Osteoblast (primary cell): Measurements from ENCODE around the gene PLEKHG4B. TPM values are rescaled to one million over a fixed set of nuclear protein-coding genes. Genes with fewer than 3 reads are reported as not detected.

Experiments used
- DNase-seq: peaks from one replicate; pipeline ENCODE4 v3.0.0; 2011; ENCODE audit warnings: low spot score, mixed read lengths; ENCODE audit not compliant: insufficient read length; ENCODE audit errors: missing footprints
- H2AFZ ChIP-seq: 2 replicates; pipeline ENCODE4 v1.6.0; 2011; ENCODE audit warnings: mild to moderate bottlenecking, low read length
- H3K27ac ChIP-seq: 2 replicates; pipeline ENCODE4 v1.5.1; 2011; ENCODE audit warnings: mild to moderate bottlenecking, low read depth, low read length, moderate library complexity
- H3K27me3 ChIP-seq: 2 replicates; pipeline ENCODE4 v1.6.0; 2012; ENCODE audit warnings: mild to moderate bottlenecking, control low read depth, inconsistent platforms, low read length, moderate library complexity; ENCODE audit not compliant: insufficient read depth
- H3K36me3 ChIP-seq: 2 replicates; pipeline ENCODE4 v1.5.1; 2011; ENCODE audit warnings: mild to moderate bottlenecking, low read length, control low read depth, moderate library complexity; ENCODE audit not compliant: insufficient read depth
- H3K4me1 ChIP-seq: 2 replicates; pipeline ENCODE4 v1.5.1; 2011; ENCODE audit warnings: mild to moderate bottlenecking, low read length, control low read depth, moderate library complexity; ENCODE audit not compliant: insufficient read depth
- H3K4me2 ChIP-seq: 2 replicates; pipeline ENCODE4 v1.6.0; 2011; ENCODE audit warnings: mild to moderate bottlenecking, low read length; ENCODE audit not compliant: insufficient read depth
- H3K4me3 ChIP-seq: fragments of 200-600 bp; sonication (generic); 3 replicates; pipeline ENCODE4 v1.5.1; 2012; ENCODE audit warnings: mild to moderate bottlenecking, low read length, inconsistent platforms; ENCODE audit not compliant: insufficient read depth
- H3K79me2 ChIP-seq: 2 replicates; pipeline ENCODE4 v1.6.0; 2012; ENCODE audit warnings: mild to moderate bottlenecking, low read length, control low read depth, inconsistent platforms; ENCODE audit not compliant: insufficient read depth
- H3K9me3 ChIP-seq: 2 replicates; pipeline ENCODE4 v1.5.1; 2011; ENCODE audit warnings: low read depth, low read length, control low read depth
- H4K20me1 ChIP-seq: 2 replicates; pipeline ENCODE4 v1.6.0; 2012; ENCODE audit warnings: mild to moderate bottlenecking, low read length, control low read depth; ENCODE audit not compliant: insufficient read depth
- CTCF ChIP-seq: IDR thresholded peaks from 2 replicates; pipeline ENCODE4 v1.5.1; 2011; ENCODE audit warnings: mild to moderate bottlenecking, low read depth, low read length, moderate library complexity; ENCODE audit errors: extremely low read depth
- total RNA-seq: library from RNA; depleted of rRNA; stranded (reverse); fragments of >200 nt; gene quantifications from 2 replicates; pipeline ENCODE4 v1.2.3, GENCODE V29; 2012

The PLEKHG4B gene
- total RNA-seq, 1 donor = 0.36 TPM

- H4K20me1 ChIP-seq = no peaks in the 10 kb centered on the region
- H3K27me3 ChIP-seq = peaks cover 53% of the 10 kb centered on the region
These were observed 14.8 kb upstream of the PLEKHG4B start for GRCh38 chr5:77170-77501.

GRCh38 chr5:77546-77945 is 14.4 kb upstream of the PLEKHG4B start:
- H3K27ac ChIP-seq = no peak overlapping the region
- no peak overlapping the region for H2AFZ ChIP-seq
- no peaks in the 10 kb centered on the region for H3K9me3 ChIP-seq
- no peak overlapping the region for H3K4me2 ChIP-seq
- no peak for TF ChIP-seq CTCF
- no peaks in the 10 kb centered on the region for H4K20me1 ChIP-seq
- H3K27me3 ChIP-seq = peaks cover 57% of the 10 kb centered on the region
- no peaks in the 10 kb centered on the region for H3K79me2 ChIP-seq
- H3K4me1 ChIP-seq = peaks cover 3% of the 10 kb centered on the region
- no peak overlapping the region for H3K4me3 ChIP-seq
- no peaks in the 10 kb centered on the region for H3K36me3 ChIP-seq
- DNase-seq = peak; percentile 68

More at GRCh38 chr5:77170-77501, 14.8 kb upstream of the PLEKHG4B start:
- Histone ChIP-seq H3K4me2 (no peak overlapping the region), H3K4me3 (no peak overlapping the region), H3K27ac (no peak overlapping the region), H3K9me3 (no peaks in the 10 kb centered on the region), H3K36me3 (no peaks in the 10 kb centered on the region), H3K79me2 (no peaks in the 10 kb centered on the region), H3K4me1 (peaks cover under 1% of the 10 kb centered on the region), H2AFZ (no peak overlapping the region)
- TF ChIP-seq CTCF = no peak
- DNase-seq = peak; percentile 66

- H3K4me3 ChIP-seq = no peak overlapping the region
- peaks cover 3% of the 10 kb centered on the region for H3K4me1 ChIP-seq
- no peak overlapping the region for H3K4me2 ChIP-seq
- H4K20me1 ChIP-seq = no peaks in the 10 kb centered on the region
- H3K27me3 ChIP-seq = peaks cover 62% of the 10 kb centered on the region
- no peaks in the 10 kb centered on the region for H3K79me2 ChIP-seq
- peak; percentile 93 for DNase-seq
- H3K27ac ChIP-seq = no peak overlapping the region
- no peak overlapping the region for H2AFZ ChIP-seq
- H3K9me3 ChIP-seq = no peaks in the 10 kb centered on the region
- TF ChIP-seq CTCF = peak; percentile 61
- H3K36me3 ChIP-seq = no peaks in the 10 kb centered on the region
These were observed 13.8 kb upstream of the PLEKHG4B start for GRCh38 chr5:77957-78804.

- H3K79me2 ChIP-seq = no peaks in the 10 kb centered on the region
- no peaks in the 10 kb centered on the region for H3K9me3 ChIP-seq
- H4K20me1 ChIP-seq = no peaks in the 10 kb centered on the region
- H3K27me3 ChIP-seq = peaks cover 62% of the 10 kb centered on the region
- H3K36me3 ChIP-seq = no peaks in the 10 kb centered on the region
- no peak overlapping the region for H2AFZ ChIP-seq
- no peak overlapping the region for H3K4me2 ChIP-seq
- no peak overlapping the region for H3K27ac ChIP-seq
- no peak for DNase-seq
- H3K4me1 ChIP-seq = peaks cover 3% of the 10 kb centered on the region
- H3K4me3 ChIP-seq = no peak overlapping the region
- TF ChIP-seq CTCF = no peak
These were observed 13.2 kb upstream of the PLEKHG4B start for GRCh38 chr5:78805-79149.
